Left ventricle myocardium inferior (tissue), 1 donor: ENCODE measurements around the gene ZNF423. TPM values are rescaled to one million over a fixed set of nuclear protein-coding genes. Genes with fewer than 3 reads are reported as not detected.

Experiments used
- DNase-seq: peaks from one replicate; pipeline ENCODE4 v3.0.0-alpha.2; 2020
- H3K27ac ChIP-seq: fragments of 200-600 bp; replicated peaks from 2 replicates; pipeline ENCODE4 v1.8.0; 2021
- H3K27me3 ChIP-seq: fragments of 200-600 bp; 2 replicates; pipeline ENCODE4 v1.8.0; 2021; ENCODE audit warnings: low read depth
- H3K36me3 ChIP-seq: fragments of 200-600 bp; 2 replicates; pipeline ENCODE4 v1.8.0; 2021
- H3K4me1 ChIP-seq: fragments of 200-600 bp; 2 replicates; pipeline ENCODE4 v1.8.0; 2021
- H3K4me3 ChIP-seq: fragments of 200-600 bp; 2 replicates; pipeline ENCODE4 v1.8.0; 2021; ENCODE audit warnings: mild to moderate bottlenecking, moderate library complexity
- H3K9me3 ChIP-seq: fragments of 200-600 bp; replicated peaks from 2 replicates; pipeline ENCODE4 v1.8.0; 2021
- CTCF ChIP-seq: fragments of 200-600 bp; IDR thresholded peaks from 2 replicates; pipeline ENCODE4 v1.8.0; 2021; ENCODE audit warnings: antibody characterized with exemption, mild to moderate bottlenecking, borderline replicate concordance
- intact Hi-C: fragments of 100-400 bp; cut with micrococcal nuclease; formaldehyde crosslinking; loops from one replicate; pipeline ENCODE4 v1.11.0; 2022
- total RNA-seq: library from RNA; stranded (reverse); fragmentation: NEBNext Ultra II Directional; extraction: Animal tissue kit (Norgen Biotek cat#: 25700); gene quantifications from one replicate; pipeline ENCODE4 v1.2.1, GENCODE V29; 2021
- donor health status: DM: no; HTN: yes; CAD: no; lungs with severe emphysema.

The ZNF423 gene
- total RNA-seq, 1 donor from 2014 or later, result 8.6 TPM

GRCh38 chr16:49523435-49524159 lies 332.3 kb downstream of the ZNF423 start:
- H3K36me3 ChIP-seq, result peaks cover 26% of the 10 kb centered on the region
- DNase-seq, result no peak
- no peak for TF ChIP-seq CTCF

DNA sequence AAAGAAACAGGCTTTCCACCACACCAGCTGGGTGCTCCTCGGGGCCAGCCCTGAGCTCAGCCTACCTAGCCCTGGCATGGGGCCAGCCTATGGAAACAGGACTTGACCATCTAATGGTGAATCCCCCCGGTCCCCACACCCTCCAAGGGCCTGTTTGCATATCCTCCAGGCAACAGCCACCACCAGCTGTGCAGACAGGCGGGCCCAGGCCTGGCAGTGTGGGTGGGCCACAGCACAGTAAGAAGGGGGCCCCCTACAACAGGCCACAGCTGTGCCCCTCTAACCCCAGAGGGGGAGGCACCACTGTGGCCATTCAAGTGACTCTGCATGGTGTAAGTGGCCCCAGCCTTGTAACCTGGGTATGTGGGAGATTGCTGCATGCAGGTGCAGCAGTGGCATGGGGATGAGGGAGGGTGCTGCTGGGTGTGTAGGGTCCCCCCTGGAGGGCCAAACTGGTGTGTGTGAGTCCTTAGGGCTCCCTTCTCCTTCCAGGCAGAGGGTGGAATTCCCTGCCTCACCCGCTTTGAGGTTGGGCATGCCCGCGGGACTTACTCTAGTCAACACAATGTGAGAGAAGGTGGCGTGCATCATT lies 334.1 kb downstream of the ZNF423 start:
- Histone ChIP-seq H3K36me3 (peaks cover 26% of the 10 kb centered on the region), H3K27ac (no peak overlapping the region), H3K27me3 (peaks cover 11% of the 10 kb centered on the region), H3K4me1 (peaks cover 6% of the 10 kb centered on the region), H3K9me3 (no peaks in the 10 kb centered on the region), H3K4me3 (no peak overlapping the region)
- intact Hi-C loops, result no loop called here
- DNase-seq, result no peak
- TF ChIP-seq CTCF, result no peak

More at GRCh38 chr16:49523435-49524159, 332.3 kb downstream of the ZNF423 start:
- H3K9me3 ChIP-seq, result no peaks in the 10 kb centered on the region
- H3K4me3 ChIP-seq, result no peak overlapping the region
- peaks cover 6% of the 10 kb centered on the region for H3K4me1 ChIP-seq
- intact Hi-C loops, result no loop called here
- H3K27me3 ChIP-seq, result peaks cover 15% of the 10 kb centered on the region
- no peak overlapping the region for H3K27ac ChIP-seq

- DNase-seq, result no peak
- H3K4me3 ChIP-seq, result no peak overlapping the region
- H3K9me3 ChIP-seq, result no peaks in the 10 kb centered on the region
- H3K27ac ChIP-seq, result no peak overlapping the region
- peaks cover 9% of the 10 kb centered on the region for H3K27me3 ChIP-seq
- H3K36me3 ChIP-seq, result peaks cover 26% of the 10 kb centered on the region
- H3K4me1 ChIP-seq, result peaks cover 6% of the 10 kb centered on the region
- TF ChIP-seq CTCF, result no peak
- intact Hi-C loops, result no loop called here
These were observed 335.3 kb downstream of the ZNF423 start for GRCh38 chr16:49520492-49521038.

DNA sequence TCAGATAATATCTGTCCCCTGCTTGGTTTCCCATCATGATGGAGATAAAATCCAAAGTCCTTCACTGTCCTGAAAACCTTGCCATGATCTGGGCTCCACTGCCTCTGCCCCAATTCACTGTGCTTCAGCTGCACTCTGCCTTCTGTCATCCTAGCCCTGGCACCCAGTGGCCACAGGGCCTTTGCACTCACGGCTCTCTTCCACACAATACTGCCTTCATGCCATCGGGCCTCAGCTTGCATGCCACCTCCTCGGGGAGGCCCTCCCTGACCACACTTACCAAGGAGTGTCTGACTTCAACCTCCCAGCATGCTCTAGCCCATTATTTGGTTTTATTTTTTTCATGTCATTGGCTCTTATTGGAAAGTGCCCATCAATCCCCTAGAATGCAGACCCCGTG lies 336.2 kb downstream of the ZNF423 start:
- Histone ChIP-seq H3K9me3 (no peaks in the 10 kb centered on the region), H3K36me3 (peaks cover 26% of the 10 kb centered on the region), H3K27ac (no peak overlapping the region), H3K27me3 (peaks cover 9% of the 10 kb centered on the region), H3K4me3 (no peak overlapping the region), H3K4me1 (peaks cover 3% of the 10 kb centered on the region)
- TF ChIP-seq CTCF, result no peak
- no peak for DNase-seq
- intact Hi-C loops, result no loop called here

- H3K36me3 ChIP-seq, result peaks cover 26% of the 10 kb centered on the region
- intact Hi-C loops, result no loop called here
- no peak overlapping the region for H3K4me3 ChIP-seq
- H3K27ac ChIP-seq, result no peak overlapping the region
- no peak for TF ChIP-seq CTCF
- H3K4me1 ChIP-seq, result no peaks in the 10 kb centered on the region
- no peak for DNase-seq
- peaks cover 4% of the 10 kb centered on the region for H3K27me3 ChIP-seq
- H3K9me3 ChIP-seq, result no peaks in the 10 kb centered on the region
These were observed 336.8 kb downstream of the ZNF423 start for GRCh38 chr16:49519008-49519656.
